ENCODE results near the gene TLN1. TPM values are rescaled to one million over a fixed set of nuclear protein-coding genes. Genes with fewer than 3 reads are reported as not detected.

TLN1 gene
- total and polyA plus RNA-seq, 2 donors (not counting 1 experiment from before 2014, with no cell fraction given) = 102 to 280 TPM

DNA sequence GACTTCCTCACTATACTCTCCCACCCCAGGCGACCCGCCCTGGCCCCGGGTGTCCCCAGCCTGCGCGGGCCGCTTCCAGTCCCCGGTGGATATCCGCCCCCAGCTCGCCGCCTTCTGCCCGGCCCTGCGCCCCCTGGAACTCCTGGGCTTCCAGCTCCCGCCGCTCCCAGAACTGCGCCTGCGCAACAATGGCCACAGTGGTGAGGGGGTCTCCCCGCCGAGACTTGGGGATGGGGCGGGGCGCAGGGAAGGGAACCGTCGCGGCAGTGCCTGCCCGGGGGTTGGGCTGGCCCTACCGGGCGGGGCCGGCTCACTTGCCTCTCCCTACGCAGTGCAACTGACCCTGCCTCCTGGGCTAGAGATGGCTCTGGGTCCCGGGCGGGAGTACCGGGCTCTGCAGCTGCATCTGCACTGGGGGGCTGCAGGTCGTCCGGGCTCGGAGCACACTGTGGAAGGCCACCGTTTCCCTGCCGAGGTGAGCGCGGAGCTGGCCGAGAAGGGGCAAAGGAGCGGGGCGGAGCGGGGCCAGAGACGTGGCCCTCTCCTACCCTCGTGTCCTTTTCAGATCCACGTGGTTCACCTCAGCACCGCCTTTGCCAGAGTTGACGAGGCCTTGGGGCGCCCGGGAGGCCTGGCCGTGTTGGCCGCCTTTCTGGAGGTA is 56.1 kb downstream of the TLN1 start:
- H4K20me1 ChIP-seq (ENCODE audit: control insufficient read depth, insufficient read depth, low read length, poor library complexity, severe bottlenecking) = no peaks in the 10 kb centered on the region
- peak overlapping the region; percentile 61 for H3K9ac ChIP-seq (ENCODE audit: low read length)
- H2AFZ ChIP-seq (ENCODE audit: insufficient read depth, low read depth, low read length, poor library complexity, severe bottlenecking) = peak overlapping the region; percentile 81
- peak overlapping the region in 4 of 5 experiments; percentile 47 to 60 (median 52) for H3K4me3 ChIP-seq (ENCODE audit: control extremely low read depth in 1 of 5, extremely low read depth in 1 of 5, insufficient read depth in 1 of 5, low read depth in 2 of 5, low read length in 4 of 5)
- H3K4me1 Mint-ChIP-seq = peaks cover 29% of the 10 kb centered on the region
- H3K36me3 ChIP-seq (replicated peaks in 1 of 2; ENCODE audit: control extremely low read depth in 1 of 2, control insufficient read depth in 1 of 2, extremely low read depth in 1 of 2, insufficient read depth in 2 of 2, low read length in 1 of 2) = no peaks in the 10 kb centered on the region
- H3K4me2 ChIP-seq (replicated peaks; ENCODE audit: low read depth, low read length, poor library complexity, severe bottlenecking) = peak overlapping the region; percentile 92
- ChIA-PET POLR2A (interaction anchor here (0.6 to 1.1 kb wide), 2 partner anchors 40 to 51 kb away, joined by 3 to 5 read pairs; no protein-coding TSS in a partner anchor), CTCF (interaction anchor here (0.7 to 2.3 kb wide), 8 partner anchors 12 to 150 kb away, joined by 3 to 10 read pairs (median 4); partner anchors contain the start of gene RMRP)
- peaks cover 9% of the 10 kb centered on the region for H3K27me3 Mint-ChIP-seq
- H3K27ac Mint-ChIP-seq = no peak overlapping the region
- no peaks in the 10 kb centered on the region for H3K79me2 ChIP-seq (ENCODE audit: control insufficient read depth, insufficient read depth, low read length)
- peak; percentile 71 for ATAC-seq (ENCODE audit: low read depth)
- H3K4me3 Mint-ChIP-seq = peak overlapping the region; percentile 87
- peak; percentile 55 for DNase-seq
- H3K27ac ChIP-seq (ENCODE audit: low read length in 2 of 2) = no peak overlapping the region
- peaks cover 0 to 14% (median 3%) of the 10 kb centered on the region in 4 experiments for H3K27me3 ChIP-seq (replicated peaks in 1 of 4; ENCODE audit: control extremely low read depth in 1 of 4, control insufficient read depth in 3 of 4, insufficient read depth in 4 of 4, low read length in 3 of 4)
- TF ChIP-seq EZH2 (IDR thresholded peaks at IDR 0.05; ENCODE audit: borderline replicate concordance, insufficient read depth, low read depth, low read length, poor library complexity, severe bottlenecking) (no peak), CTCF (IDR thresholded peaks at IDR 0.05) (no peak)
- peaks cover 0 to 4% (median 0%) of the 10 kb centered on the region in 3 donors for H3K9me3 ChIP-seq (ENCODE audit: control extremely low read depth in 1 of 3, control insufficient read depth in 2 of 3, insufficient read depth in 1 of 3, low read length in 2 of 3)
- intact Hi-C loops (cut with micrococcal nuclease) = no loop called here
- WGBS (ENCODE audit: insufficient coverage) = 14% methylated on average over 51 of the region's 51 CpGs
- peaks cover 21 to 29% of the 10 kb centered on the region in 2 donors for H3K4me1 ChIP-seq (ENCODE audit: control insufficient read depth in 2 of 2, insufficient read depth in 2 of 2, low read length in 2 of 2)
- H3K9me3 Mint-ChIP-seq (ENCODE audit: insufficient read depth) = no peaks in the 10 kb centered on the region

- Mint-ChIP-seq H3K9me3 (ENCODE audit: insufficient read depth) (no peaks in the 10 kb centered on the region), H3K27me3 (peaks cover 9% of the 10 kb centered on the region), H3K4me1 (peaks cover 23% of the 10 kb centered on the region), H3K27ac (no peak overlapping the region), H3K4me3 (peak overlapping the region; percentile 87)
- Histone ChIP-seq H3K4me1 (ENCODE audit: control insufficient read depth in 2 of 2, insufficient read depth in 2 of 2, low read length in 2 of 2) (peaks cover 15 to 22% of the 10 kb centered on the region in 2 donors), H3K4me2 (replicated peaks; ENCODE audit: low read depth, low read length, poor library complexity, severe bottlenecking) (peak overlapping the region; percentile 92), H3K9me3 (ENCODE audit: control extremely low read depth in 1 of 3, control insufficient read depth in 2 of 3, insufficient read depth in 1 of 3, low read length in 2 of 3) (peaks cover 0 to 4% (median 0%) of the 10 kb centered on the region in 3 donors), H3K4me3 (ENCODE audit: control extremely low read depth in 1 of 5, extremely low read depth in 1 of 5, insufficient read depth in 1 of 5, low read depth in 2 of 5, low read length in 4 of 5) (peak overlapping the region in 4 of 5 experiments; percentile 47 to 60 (median 52)), H3K27me3 (replicated peaks in 1 of 4; ENCODE audit: control extremely low read depth in 1 of 4, control insufficient read depth in 3 of 4, insufficient read depth in 4 of 4, low read length in 3 of 4) (peaks cover 0 to 14% (median 3%) of the 10 kb centered on the region in 4 experiments), H4K20me1 (ENCODE audit: control insufficient read depth, insufficient read depth, low read length, poor library complexity, severe bottlenecking) (no peaks in the 10 kb centered on the region), H3K27ac (ENCODE audit: low read length in 2 of 2) (no peak overlapping the region), H3K79me2 (ENCODE audit: control insufficient read depth, insufficient read depth, low read length) (no peaks in the 10 kb centered on the region), H2AFZ (ENCODE audit: insufficient read depth, low read depth, low read length, poor library complexity, severe bottlenecking) (peak overlapping the region; percentile 81), H3K36me3 (replicated peaks in 1 of 2; ENCODE audit: control extremely low read depth in 1 of 2, control insufficient read depth in 1 of 2, extremely low read depth in 1 of 2, insufficient read depth in 2 of 2, low read length in 1 of 2) (no peaks in the 10 kb centered on the region), H3K9ac (ENCODE audit: low read length) (peak overlapping the region; percentile 61)
- CTCF ChIA-PET = interaction anchor here (0.7 to 2.3 kb wide), 11 partner anchors 10 to 548 kb away, joined by 3 to 10 read pairs (median 4); partner anchors contain the start of genes ARHGEF39 and RMRP
- DNase-seq (no peak), ATAC-seq (ENCODE audit: low read depth) (no peak)
- TF ChIP-seq CTCF (IDR thresholded peaks at IDR 0.05) (no peak), EZH2 (IDR thresholded peaks at IDR 0.05; ENCODE audit: borderline replicate concordance, insufficient read depth, low read depth, low read length, poor library complexity, severe bottlenecking) (no peak)
- 50% methylated on average over 12 of the region's 13 CpGs for WGBS (ENCODE audit: insufficient coverage)
- intact Hi-C loops (cut with micrococcal nuclease) = no loop called here
- POLR2A ChIA-PET = no interaction called here
These were observed 56.8 kb downstream of the TLN1 start for GRCh38 chr9:35675204-35675603.
